ENCODE results near the gene MSANTD1.

The MSANTD1 gene

DNA sequence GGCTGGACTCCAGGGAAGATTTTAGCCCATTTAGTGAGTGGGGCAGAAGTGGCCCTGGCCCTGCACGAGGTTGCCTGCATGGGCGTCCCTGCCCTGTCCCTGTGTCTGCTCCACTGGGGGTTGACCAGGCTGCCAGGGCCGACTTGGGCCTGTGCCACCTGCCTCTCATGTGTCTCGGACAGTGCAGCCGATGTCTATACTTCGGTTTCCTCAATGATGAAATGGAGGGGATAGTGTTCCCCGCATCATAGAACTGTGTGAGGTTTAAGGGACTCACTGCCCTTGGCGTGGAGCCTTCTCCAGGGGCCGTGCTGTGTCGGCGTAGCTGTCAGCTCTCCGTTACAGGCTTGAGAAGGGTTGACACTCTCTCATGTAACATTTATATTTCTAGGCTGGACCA lies 27.0 kb upstream of the MSANTD1 start:
- H3K4me1 Mint-ChIP-seq (ENCODE audit: low read depth): peaks cover 3% of the 10 kb centered on the region
- H3K27me3 Mint-ChIP-seq (ENCODE audit: low read depth): no peaks in the 10 kb centered on the region
- H3K36me3 Mint-ChIP-seq (ENCODE audit: low read depth): peaks cover 52% of the 10 kb centered on the region
- no peak overlapping the region for H3K27ac Mint-ChIP-seq
- no peaks in the 10 kb centered on the region for H3K9me3 Mint-ChIP-seq
- no peak overlapping the region for H3K4me3 Mint-ChIP-seq
- DNase-seq (ENCODE audit: low spot score): no peak

DNA sequence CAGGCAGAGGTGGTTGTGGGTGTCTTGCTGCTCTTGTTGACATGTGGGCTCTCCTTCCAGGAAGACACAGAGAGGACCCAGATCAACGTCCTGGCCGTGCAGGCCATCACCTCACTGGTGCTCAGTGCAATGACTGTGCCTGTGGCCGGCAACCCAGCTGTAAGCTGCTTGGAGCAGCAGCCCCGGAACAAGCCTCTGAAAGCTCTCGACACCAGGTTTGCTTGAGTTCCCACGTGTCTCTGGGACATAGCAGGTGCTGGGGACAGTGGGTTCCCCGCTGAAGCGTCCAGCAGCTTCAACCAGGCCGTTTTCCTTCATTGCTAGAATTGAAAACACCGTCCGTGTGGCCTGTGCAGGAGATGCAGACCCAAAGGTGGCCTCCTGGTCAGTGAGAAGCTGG lies 25.6 kb upstream of the MSANTD1 start:
- Mint-ChIP-seq H3K4me3 (no peak overlapping the region), H3K4me1 (ENCODE audit: low read depth) (peaks cover 3% of the 10 kb centered on the region), H3K9me3 (no peaks in the 10 kb centered on the region), H3K27me3 (ENCODE audit: low read depth) (no peaks in the 10 kb centered on the region), H3K27ac (no peak overlapping the region), H3K36me3 (ENCODE audit: low read depth) (peaks cover 47% of the 10 kb centered on the region)
- no peak for DNase-seq (ENCODE audit: low spot score)

GRCh38 chr4:3223956-3224748 lies 24.8 kb upstream of the MSANTD1 start:
- DNase-seq (ENCODE audit: low spot score): no peak
- Mint-ChIP-seq H3K36me3 (ENCODE audit: low read depth) (peaks cover 45% of the 10 kb centered on the region), H3K4me3 (no peak overlapping the region)

DNA sequence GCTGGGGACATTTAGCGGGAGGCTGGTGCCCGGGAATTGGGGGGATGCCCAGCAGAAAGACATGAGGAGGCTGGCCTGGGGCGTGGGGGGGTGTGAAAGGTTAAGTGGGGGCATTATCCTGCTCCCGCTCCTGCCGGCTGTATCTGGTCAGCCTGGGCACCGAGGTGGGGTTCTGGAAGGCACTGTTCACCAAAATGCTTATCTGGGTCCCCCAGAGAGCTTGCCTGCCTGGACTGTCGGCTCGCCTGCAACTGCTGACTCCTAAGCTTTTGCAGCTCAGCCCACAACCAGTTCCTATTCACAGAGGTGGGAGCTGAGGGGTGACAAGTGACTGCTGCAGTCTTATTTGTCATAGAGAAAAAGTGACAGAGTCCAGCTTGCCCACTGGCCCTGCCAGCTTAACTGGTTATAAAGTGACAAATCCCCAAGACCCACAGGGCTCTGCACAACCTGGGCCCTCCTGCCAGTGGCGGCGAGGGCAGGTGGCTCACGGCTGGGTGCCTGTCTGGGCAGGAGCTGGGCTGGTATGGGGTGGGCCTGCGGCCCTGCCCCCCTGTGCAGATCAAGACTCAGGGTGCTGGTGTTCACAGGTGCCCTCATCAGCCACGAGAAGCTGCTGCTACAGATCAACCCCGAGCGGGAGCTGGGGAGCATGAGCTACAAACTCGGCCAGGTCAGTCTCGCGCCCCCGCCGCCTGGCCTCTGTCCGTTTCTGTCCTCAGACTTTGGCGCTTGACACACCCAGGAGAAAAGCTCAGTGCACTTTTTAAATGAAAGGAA lies 23.7 kb upstream of the MSANTD1 start:
- DNase-seq (ENCODE audit: low spot score): no peak
- no peaks in the 10 kb centered on the region for H3K9me3 Mint-ChIP-seq
- H3K27ac Mint-ChIP-seq: no peak overlapping the region
- H3K4me3 Mint-ChIP-seq: no peak overlapping the region
- H3K4me1 Mint-ChIP-seq (ENCODE audit: low read depth): no peaks in the 10 kb centered on the region
- no peaks in the 10 kb centered on the region for H3K27me3 Mint-ChIP-seq (ENCODE audit: low read depth)
- H3K36me3 Mint-ChIP-seq (ENCODE audit: low read depth): peaks cover 44% of the 10 kb centered on the region

More at GRCh38 chr4:3223956-3224748, 24.8 kb upstream of the MSANTD1 start:
- Mint-ChIP-seq H3K27me3 (ENCODE audit: low read depth) (no peaks in the 10 kb centered on the region), H3K27ac (no peak overlapping the region), H3K4me1 (ENCODE audit: low read depth) (no peaks in the 10 kb centered on the region), H3K9me3 (no peaks in the 10 kb centered on the region)

DNA sequence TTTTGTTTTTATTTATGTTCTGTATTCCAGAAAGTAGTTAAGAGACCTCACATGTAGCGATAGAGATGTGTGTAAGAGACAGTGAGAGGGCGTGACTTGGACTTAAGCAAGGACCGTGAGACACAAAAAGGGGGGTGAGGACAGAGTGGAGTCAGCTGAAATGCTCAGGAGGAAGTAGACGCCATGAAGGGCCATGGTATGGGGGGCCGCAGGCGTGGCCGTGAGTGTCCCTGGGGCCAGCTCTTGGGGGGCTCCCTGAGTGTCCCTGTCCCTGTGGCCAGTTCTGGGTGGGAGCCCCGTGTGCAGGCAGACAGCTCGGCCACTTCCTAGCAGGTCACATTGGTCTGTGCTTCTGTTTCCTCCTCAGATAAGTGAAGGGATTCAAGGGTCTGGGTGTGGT lies 23.0 kb upstream of the MSANTD1 start:
- no peaks in the 10 kb centered on the region for H3K4me1 Mint-ChIP-seq (ENCODE audit: low read depth)
- no peaks in the 10 kb centered on the region for H3K9me3 Mint-ChIP-seq
- peaks cover 50% of the 10 kb centered on the region for H3K36me3 Mint-ChIP-seq (ENCODE audit: low read depth)
- DNase-seq (ENCODE audit: low spot score): no peak
- no peaks in the 10 kb centered on the region for H3K27me3 Mint-ChIP-seq (ENCODE audit: low read depth)
- H3K4me3 Mint-ChIP-seq: no peak overlapping the region
- no peak overlapping the region for H3K27ac Mint-ChIP-seq

DNA sequence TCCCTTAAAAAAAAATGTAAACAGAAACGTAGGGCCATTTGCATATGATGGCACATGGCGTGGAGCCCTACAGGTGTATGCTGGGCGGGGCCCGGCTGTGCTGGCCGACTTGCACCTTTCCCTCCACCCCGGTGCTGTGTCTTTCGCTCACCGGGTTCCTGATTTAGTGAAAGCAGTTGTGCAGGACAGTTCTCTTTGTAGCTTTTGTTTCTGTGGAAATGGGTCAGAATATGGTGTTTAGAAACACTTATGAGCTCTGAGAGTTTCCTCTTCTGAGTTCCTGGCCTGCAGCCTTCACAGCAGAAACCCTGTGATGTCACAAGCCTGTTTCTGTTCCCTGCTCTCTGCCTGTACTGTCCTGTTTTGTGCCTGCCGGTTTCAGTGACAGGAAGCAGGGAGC lies 22.5 kb upstream of the MSANTD1 start:
- H3K9me3 Mint-ChIP-seq: no peaks in the 10 kb centered on the region
- H3K27ac Mint-ChIP-seq: no peak overlapping the region
- no peaks in the 10 kb centered on the region for H3K4me1 Mint-ChIP-seq (ENCODE audit: low read depth)
- no peak overlapping the region for H3K4me3 Mint-ChIP-seq
- H3K36me3 Mint-ChIP-seq (ENCODE audit: low read depth): peaks cover 47% of the 10 kb centered on the region
- H3K27me3 Mint-ChIP-seq (ENCODE audit: low read depth): no peaks in the 10 kb centered on the region
- DNase-seq (ENCODE audit: low spot score): no peak

DNA sequence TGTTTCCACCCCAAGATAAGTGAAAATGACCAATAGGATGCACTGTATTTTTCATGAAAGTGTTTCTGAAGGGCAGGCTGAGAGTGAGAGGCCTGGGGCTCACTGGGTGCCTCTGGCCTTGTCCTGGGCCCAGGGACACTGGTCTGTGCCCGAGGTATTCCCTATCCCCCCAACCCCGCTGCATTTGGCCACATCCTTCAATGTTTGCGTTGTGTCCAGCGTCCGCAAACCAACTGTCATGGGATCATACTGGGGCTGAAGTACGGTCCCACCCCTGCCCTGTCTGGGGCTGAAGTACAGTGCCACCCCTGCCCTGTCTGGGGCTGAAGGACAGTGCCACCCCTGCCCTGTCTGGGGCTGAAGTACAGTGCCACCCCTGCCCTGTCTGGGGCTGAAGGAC lies 22.0 kb upstream of the MSANTD1 start:
- Mint-ChIP-seq H3K4me3 (no peak overlapping the region), H3K27ac (no peak overlapping the region), H3K27me3 (ENCODE audit: low read depth) (no peaks in the 10 kb centered on the region), H3K36me3 (ENCODE audit: low read depth) (peaks cover 49% of the 10 kb centered on the region), H3K4me1 (ENCODE audit: low read depth) (no peaks in the 10 kb centered on the region), H3K9me3 (no peaks in the 10 kb centered on the region)
- no peak for DNase-seq (ENCODE audit: low spot score)

- Mint-ChIP-seq H3K27me3 (ENCODE audit: low read depth) (no peaks in the 10 kb centered on the region), H3K9me3 (no peaks in the 10 kb centered on the region), H3K4me1 (ENCODE audit: low read depth) (no peaks in the 10 kb centered on the region), H3K27ac (no peak overlapping the region), H3K4me3 (no peak overlapping the region), H3K36me3 (ENCODE audit: low read depth) (peaks cover 40% of the 10 kb centered on the region)
- DNase-seq (ENCODE audit: low spot score): no peak
Observed at GRCh38 chr4:3227878-3228675, 20.9 kb upstream of the MSANTD1 start.

DNA sequence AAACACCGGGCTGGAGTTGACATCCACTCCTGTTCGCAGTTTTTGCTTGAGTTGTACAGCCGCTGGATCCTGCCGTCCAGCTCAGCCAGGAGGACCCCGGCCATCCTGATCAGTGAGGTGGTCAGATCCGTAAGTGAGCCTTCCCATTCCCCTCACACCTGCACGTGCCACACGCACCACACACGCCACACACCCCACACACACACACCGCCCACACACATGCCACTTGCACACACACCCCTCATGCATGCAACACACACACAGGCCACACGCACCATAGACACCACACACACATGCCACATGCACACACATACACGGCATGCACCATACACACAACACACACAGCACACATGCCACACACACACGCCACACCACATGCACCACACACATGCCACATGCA lies 20.1 kb upstream of the MSANTD1 start:
- no peaks in the 10 kb centered on the region for H3K27me3 Mint-ChIP-seq (ENCODE audit: low read depth)
- H3K27ac Mint-ChIP-seq: peak overlapping the region; percentile 6
- no peak overlapping the region for H3K4me3 Mint-ChIP-seq
- H3K4me1 Mint-ChIP-seq (ENCODE audit: low read depth): no peaks in the 10 kb centered on the region
- H3K9me3 Mint-ChIP-seq: no peaks in the 10 kb centered on the region
- DNase-seq (ENCODE audit: low spot score): no peak
- H3K36me3 Mint-ChIP-seq (ENCODE audit: low read depth): peaks cover 41% of the 10 kb centered on the region

GRCh38 chr4:3229328-3229727 lies 19.6 kb upstream of the MSANTD1 start:
- no peak for DNase-seq (ENCODE audit: low spot score)
- peaks cover 41% of the 10 kb centered on the region for H3K36me3 Mint-ChIP-seq (ENCODE audit: low read depth)
- no peaks in the 10 kb centered on the region for H3K9me3 Mint-ChIP-seq
- no peaks in the 10 kb centered on the region for H3K4me1 Mint-ChIP-seq (ENCODE audit: low read depth)
- no peak overlapping the region for H3K4me3 Mint-ChIP-seq
- H3K27ac Mint-ChIP-seq: peak overlapping the region; percentile 6
- H3K27me3 Mint-ChIP-seq (ENCODE audit: low read depth): no peaks in the 10 kb centered on the region

- Mint-ChIP-seq H3K27me3 (ENCODE audit: low read depth) (no peaks in the 10 kb centered on the region), H3K4me1 (ENCODE audit: low read depth) (no peaks in the 10 kb centered on the region), H3K4me3 (no peak overlapping the region), H3K27ac (no peak overlapping the region), H3K9me3 (no peaks in the 10 kb centered on the region), H3K36me3 (ENCODE audit: low read depth) (peaks cover 42% of the 10 kb centered on the region)
- no peak for DNase-seq (ENCODE audit: low spot score)
Observed at GRCh38 chr4:3229964-3230363, 19.0 kb upstream of the MSANTD1 start.

- no peak for DNase-seq (ENCODE audit: low spot score)
- Mint-ChIP-seq H3K4me1 (ENCODE audit: low read depth) (no peaks in the 10 kb centered on the region), H3K4me3 (no peak overlapping the region), H3K36me3 (ENCODE audit: low read depth) (peaks cover 42% of the 10 kb centered on the region), H3K9me3 (no peaks in the 10 kb centered on the region), H3K27me3 (ENCODE audit: low read depth) (no peaks in the 10 kb centered on the region), H3K27ac (no peak overlapping the region)
Observed at GRCh38 chr4:3231471-3231870, 17.5 kb upstream of the MSANTD1 start.

DNA sequence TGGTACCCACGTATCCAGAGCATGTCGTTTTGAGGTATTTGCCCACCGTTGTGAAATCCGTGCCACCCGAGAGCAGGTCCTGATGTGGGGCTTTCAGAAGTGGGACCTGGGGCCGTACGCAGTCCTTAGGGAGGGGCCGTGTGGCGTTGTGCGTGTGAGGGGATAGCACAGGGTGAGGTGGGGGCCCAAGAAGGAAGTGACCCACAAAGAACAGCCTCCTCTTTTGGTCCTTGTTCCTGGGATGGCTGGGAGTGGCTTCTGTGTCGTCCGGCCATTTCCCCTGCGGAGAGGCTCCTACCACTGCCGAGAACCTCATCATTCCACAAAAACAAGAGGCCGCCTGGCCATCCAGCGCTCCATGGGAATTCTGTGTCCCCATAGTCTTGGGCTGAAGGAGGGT lies 17.0 kb upstream of the MSANTD1 start:
- Mint-ChIP-seq H3K4me3 (no peak overlapping the region), H3K4me1 (ENCODE audit: low read depth) (no peaks in the 10 kb centered on the region), H3K9me3 (no peaks in the 10 kb centered on the region), H3K27me3 (ENCODE audit: low read depth) (no peaks in the 10 kb centered on the region), H3K27ac (no peak overlapping the region), H3K36me3 (ENCODE audit: low read depth) (peaks cover 42% of the 10 kb centered on the region)
- no peak for DNase-seq (ENCODE audit: low spot score)

GRCh38 chr4:3232871-3233271 lies 16.1 kb upstream of the MSANTD1 start:
- no peak for DNase-seq (ENCODE audit: low spot score)
- H3K27ac Mint-ChIP-seq: no peak overlapping the region
- H3K4me3 Mint-ChIP-seq: no peak overlapping the region
- no peaks in the 10 kb centered on the region for H3K4me1 Mint-ChIP-seq (ENCODE audit: low read depth)
- no peaks in the 10 kb centered on the region for H3K27me3 Mint-ChIP-seq (ENCODE audit: low read depth)
- no peaks in the 10 kb centered on the region for H3K9me3 Mint-ChIP-seq
- H3K36me3 Mint-ChIP-seq (ENCODE audit: low read depth): peaks cover 45% of the 10 kb centered on the region
